A549 treated with Mapracorat at 1 μM for 4 hours (cell line): ENCODE measurements around the gene TRAF5. TPM values are rescaled to one million over a fixed set of nuclear protein-coding genes. Genes with fewer than 3 reads are reported as not detected.

ENCODE experiments used
- total RNA-seq: library from RNA; stranded (reverse); fragments of 200-300 nt; extraction: Qiagen RNA extraction; gene quantifications from 5 replicates; pipeline ENCODE4 v1.2.3, GENCODE V29; 2022

The TRAF5 gene, protein sequence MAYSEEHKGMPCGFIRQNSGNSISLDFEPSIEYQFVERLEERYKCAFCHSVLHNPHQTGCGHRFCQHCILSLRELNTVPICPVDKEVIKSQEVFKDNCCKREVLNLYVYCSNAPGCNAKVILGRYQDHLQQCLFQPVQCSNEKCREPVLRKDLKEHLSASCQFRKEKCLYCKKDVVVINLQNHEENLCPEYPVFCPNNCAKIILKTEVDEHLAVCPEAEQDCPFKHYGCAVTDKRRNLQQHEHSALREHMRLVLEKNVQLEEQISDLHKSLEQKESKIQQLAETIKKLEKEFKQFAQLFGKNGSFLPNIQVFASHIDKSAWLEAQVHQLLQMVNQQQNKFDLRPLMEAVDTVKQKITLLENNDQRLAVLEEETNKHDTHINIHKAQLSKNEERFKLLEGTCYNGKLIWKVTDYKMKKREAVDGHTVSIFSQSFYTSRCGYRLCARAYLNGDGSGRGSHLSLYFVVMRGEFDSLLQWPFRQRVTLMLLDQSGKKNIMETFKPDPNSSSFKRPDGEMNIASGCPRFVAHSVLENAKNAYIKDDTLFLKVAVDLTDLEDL
- total RNA-seq, result 6.3 to 7.8 TPM (median 7.6 TPM) in 5 replicates

DNA sequence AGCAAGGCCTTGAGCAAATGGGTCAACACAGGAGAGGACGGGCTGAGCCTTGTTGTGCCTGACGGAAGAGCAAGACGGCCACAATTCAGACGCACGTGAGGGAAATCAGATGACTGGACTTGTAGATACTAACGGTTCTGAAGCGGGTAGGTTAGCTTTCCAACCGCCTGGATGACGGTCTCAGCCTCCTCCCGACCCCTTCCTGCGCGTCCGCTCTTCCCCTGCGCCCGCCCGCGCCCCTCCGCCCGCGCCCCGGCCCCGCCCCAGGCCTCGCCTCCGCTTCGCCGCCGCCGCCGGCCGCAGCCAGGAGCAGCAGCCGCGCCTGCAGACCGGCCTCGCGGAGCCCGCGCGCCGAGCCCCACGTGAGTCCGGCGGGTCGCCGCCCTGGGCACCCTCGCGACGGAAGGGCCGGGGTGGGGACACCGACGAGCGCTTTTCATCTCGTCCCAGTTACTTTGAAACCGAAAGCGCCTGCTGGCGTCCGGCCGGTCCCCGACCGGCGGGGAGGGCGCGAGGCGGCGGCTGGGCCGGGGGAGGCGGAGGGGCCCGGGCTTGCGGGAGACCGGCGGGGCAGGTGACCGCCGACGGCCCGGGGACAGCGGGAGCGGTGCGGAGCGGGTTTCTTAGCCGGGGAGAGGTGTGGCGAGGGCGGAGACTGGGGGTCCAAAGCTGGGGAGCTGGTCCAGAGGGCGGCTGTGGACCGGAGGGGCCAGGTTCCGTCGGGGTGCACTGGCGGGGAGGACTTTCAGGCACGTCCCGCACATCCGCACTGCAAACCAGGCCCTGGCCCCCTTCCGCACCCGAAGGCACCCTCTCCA, at the start of gene TRAF5:
Gene TRAF5, plus strand, starts transcription at position 306 of the 818 bp plus-strand sequence. CDS start 26,407 bp downstream, outside the sequence.

Other genes starting within 250 kb of the TRAF5 start
- gene KCNH1, start 192.7 kb upstream of the TRAF5 start, total RNA-seq, result 2.0 to 2.2 TPM (median 2.1 TPM) in 5 replicates
- 28.8 to 31.6 TPM (median 29.9 TPM) in 5 replicates for gene RCOR3, start 67.5 kb upstream of the TRAF5 start, total RNA-seq
- gene RD3, start 165.3 kb downstream of the TRAF5 start, total RNA-seq, result not detected in 5 replicates